Astrocyte of the hippocampus (primary cell): Measurements from ENCODE around the gene ADAMTS18.
A peak's percentile ranks its signal among the peaks of the same experiment; 100 is the strongest.

Experiments used
- DNase-seq: peaks from one replicate; pipeline ENCODE4 v3.0.0; 2011; ENCODE audit warnings: low read depth, low spot score

Gene ADAMTS18

DNA sequence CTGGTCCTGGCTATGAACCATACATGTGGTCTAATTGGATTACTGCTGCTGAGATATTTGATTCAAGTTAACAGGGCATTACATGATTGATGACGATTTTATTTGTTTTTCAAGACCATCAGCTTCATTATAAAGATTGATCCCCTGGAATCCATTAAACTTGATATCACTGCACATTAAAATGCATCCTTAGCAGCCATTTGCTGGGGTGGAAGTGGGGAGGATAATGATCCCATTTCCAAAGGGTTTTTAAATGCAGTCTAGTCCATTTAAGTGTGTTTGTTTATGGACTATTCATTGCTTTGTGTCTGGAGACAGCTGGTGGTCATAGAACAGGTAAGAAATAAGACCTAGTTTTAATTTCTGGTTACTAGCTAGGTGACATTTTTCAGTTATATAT, 40.9 kb downstream of the ADAMTS18 start:
- no peak for DNase-seq

DNA sequence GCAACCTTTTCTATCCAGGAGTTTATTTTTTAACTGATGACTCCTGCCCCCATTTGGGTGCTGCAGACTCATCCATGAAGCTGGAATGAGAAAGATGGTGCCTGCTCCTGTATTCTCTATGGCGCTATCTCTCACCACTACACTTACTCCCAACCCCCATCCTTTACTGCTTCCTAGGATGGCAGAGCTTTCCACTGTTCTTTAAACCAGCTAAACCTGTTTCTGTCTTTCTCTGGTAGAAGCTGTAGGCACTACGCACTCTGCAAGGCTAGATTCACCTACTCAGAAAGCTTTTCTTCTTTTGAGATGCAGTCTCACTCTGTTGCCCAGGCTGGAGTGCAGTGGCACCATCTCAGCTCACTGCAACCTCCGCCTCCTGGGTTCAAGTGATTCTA, 47.0 kb downstream of the ADAMTS18 start:
- no peak for DNase-seq

DNA sequence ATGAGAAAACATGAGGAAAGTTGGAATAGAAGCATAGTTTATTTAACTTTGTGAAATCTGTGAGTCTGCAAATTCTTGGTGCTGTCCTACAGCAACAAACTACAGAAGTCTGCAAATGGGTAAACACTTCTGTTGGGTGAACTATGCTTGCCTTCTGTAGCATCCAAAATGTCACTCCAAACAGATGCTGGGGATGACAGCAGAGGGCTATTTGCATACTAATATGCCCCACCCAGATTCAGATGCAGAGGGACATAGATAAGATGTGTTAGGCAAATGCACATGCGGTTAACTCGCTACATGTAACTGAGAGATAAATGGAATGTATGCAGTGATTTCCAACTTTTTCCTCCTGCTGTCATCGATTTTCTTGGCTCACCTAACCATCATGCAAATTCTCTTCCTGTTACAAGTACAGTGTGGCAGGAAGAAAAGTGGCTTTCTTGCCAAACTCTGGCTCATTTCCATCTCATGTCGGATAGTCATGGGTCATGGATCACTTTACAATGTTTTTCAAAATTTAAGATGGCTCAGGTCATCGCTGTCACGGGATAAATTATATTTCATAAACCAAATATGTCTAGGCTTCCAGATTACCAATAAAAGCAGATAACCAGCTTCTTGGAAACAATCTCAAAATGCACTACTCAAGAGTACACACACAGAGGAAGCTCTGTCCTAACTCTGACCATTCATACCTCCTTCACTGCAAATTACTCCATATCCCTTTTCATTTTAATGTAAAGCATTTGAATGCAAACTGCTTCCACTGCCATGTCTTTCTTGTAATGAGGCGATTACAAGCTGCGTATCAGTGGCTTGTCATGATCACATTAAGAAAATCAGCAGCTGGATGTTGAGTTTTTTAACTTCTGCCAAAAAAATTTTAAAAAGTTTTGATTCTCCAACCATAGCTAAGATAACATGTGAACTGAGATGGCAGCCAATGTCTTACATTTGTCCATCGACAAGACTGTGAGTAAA, 47.7 kb downstream of the ADAMTS18 start:
- no peak for DNase-seq

DNA sequence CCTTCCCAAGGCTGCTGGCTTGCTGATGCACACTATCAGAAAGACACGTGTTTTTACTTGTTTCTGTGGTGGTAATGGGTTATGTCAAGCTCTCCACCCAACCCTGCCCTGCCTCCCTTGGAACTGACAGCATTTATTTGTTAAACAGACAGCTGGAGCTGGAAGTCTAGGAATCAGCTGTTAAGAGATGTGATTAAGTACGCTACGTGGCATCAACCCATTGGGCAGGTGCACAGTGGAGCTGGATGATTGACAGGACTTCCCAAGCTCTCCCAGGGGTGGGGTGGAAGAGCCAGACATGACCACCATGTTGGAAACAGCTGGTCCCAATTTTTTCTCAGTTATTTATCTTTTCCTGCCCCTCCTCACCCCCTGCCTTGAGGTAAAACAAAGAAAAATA, 49.4 kb downstream of the ADAMTS18 start:
- DNase-seq = no peak

DNA sequence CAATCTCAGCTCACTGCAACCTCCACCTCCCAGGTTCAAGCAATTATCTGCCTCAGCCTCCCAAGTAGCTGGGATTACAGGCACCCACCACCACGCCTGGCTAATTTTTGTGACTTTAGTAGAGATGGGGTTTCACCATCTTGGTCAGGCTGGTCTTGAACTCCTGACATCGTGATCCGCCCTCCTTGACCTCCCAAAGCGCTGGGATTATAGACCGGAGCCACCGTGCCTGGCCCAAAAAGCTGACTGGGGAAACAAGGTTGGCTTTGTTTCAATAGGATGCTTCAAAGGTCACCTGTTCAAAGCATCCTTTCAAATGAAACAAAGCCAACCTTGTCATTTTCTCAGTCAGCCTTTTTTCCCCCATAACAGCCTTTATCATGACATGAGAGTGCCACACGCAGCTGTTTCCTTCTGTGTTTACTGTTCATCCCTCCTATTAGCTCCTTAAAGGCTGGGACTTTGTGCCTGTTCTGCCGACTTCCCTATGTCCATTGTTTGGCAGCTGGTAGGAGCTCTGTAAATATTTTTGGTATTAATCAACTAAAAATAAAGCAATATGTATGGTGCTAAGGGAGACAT, 51.1 kb downstream of the ADAMTS18 start:
- DNase-seq = no peak

DNA sequence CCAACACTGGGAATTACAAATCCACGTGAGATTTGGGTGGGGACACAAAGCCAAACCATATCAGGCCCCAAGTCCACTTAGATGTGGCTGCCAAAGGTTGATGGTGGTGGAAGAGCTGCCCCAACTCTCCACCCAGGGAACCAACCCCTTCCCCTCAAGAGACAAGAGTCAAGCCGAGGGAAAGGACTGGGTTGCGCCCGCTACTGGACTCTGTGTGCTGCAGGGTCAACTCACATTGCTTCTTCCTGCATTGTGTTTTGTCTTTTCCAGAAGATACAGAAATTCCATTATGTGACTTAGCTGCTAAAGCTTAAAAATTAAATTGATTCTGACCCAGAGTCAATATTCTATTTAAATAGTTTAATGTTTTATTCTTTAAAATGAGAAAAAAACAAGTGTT, 58.5 kb downstream of the ADAMTS18 start:
- no peak for DNase-seq

DNA sequence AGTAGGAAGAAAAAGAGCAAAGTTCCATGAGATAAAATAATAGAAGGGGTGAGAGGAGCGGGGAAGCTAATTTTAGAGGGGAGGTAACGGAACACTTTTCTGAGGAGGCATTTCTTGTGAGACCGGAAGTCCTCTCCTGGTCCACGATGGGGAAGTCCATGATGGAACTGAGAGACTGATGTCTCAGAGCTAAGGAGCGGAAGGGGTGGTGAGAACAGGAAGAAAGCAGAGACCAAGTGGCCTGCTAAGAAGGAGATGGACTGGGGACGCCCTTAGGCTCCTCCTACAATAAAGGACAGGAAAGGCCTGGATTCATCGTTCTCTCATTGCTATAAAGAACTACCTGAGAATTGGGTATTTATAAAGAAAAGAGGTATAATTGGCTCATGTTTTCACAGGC, 59.4 kb downstream of the ADAMTS18 start:
- DNase-seq = no peak

DNA sequence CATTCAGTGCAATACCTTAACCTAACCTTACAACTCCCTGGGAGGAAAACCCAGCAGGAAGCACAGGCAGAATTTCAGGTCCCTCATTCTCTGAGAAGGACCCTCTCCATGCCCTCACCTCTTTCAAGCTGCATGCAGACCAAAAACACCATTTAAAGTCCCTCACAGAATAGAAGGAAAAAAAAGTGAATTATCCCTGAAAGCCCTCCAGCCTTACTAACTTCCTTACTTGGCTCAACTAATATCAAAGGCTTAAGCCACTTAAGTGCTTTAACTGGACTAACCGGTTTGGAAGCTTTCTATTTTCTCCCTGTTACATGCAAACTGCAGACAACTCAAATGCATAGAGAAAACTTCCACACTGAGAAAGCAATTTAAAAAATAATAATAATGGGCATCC, 60.5 kb downstream of the ADAMTS18 start:
- DNase-seq = no peak

DNA sequence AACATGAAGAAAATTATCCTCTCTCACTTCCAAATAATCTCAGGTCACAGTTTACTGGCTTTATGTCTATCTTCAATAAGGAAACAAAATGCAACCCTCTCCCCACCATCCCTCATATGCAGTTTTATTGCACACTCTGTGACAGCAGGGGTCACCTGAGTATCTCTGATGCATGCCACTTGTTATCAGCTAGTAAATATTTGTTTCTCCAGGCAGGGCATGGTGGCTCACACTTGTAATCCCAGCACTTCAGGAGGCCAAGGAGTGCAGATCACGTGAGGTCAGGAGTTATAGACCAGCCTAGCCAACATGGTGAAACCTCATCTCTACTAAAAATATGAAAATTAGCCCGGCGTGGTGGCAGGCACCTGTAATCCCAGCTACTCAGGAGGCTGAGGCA, 61.1 kb downstream of the ADAMTS18 start:
- no peak for DNase-seq

DNA sequence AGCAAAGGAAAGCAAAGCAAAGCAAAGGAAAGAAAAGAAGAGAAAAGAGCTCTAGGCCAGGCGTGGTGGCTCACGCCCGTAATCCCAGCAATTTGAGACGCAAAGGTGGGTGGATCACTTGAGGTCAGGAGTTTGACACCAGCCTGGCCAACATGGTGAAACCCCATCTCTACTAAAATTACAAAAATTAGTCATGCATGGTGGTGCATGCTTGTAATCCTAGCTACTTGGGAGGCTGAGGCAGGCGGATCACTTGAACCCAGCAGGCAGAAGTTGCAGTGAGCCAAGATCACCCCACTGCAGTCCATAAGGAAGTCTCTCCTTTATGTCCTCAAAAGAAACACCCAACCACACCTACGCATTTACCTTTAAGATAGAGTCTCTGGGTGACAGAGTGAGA, 70.1 kb downstream of the ADAMTS18 start:
- no peak for DNase-seq

DNA sequence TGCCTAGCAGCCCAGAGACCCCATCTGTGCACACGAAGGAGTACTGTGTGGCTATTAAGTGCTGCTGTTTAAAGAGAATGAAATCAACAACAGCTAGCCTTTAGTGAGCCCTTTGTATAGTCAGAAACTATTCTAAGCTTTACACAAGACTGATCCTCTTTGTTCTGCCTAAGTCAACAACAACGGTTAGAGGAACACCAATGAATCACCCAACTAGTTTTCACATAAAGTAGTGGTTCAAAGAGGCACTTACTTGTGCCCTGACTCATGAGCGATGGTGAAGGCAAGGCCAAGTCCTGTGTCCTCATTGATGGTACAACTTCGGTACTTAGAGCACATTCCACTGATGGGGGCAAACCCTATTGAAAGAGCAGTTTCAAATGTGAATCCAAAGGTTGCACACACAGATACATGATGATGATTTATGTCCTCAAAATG, 75.8 kb downstream of the ADAMTS18 start:
- peak; percentile 83 for DNase-seq

DNA sequence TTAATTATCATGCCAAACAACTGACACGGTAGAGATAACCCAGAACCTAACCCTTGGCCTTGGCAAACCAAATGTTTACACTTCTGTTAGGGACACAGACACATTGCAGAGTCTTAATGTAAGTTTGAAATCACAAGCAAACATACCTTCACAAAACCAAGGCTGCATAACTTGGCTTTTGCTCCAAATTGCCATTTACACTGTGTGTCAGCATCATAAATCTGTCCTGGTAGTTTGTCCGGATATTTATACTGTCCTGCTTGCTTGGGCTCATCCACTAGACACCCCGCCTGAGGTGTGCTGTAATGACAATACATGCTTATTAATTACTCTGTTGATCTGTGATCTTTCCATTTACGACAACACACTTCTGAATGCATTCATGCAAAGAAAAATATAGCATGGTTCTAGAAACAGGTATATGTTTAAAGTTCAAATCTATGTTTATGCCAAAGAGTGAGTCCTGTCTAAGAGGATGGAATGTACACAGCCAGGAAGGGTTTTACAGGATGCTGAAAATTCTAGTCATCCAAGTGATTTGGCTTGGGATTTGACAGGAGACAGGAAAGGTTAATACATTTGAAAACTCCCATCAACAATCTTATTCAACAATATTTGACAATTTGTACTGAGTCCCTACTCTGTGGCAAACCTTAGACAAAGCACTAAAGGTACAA, 81.1 kb downstream of the ADAMTS18 start:
- no peak for DNase-seq

DNA sequence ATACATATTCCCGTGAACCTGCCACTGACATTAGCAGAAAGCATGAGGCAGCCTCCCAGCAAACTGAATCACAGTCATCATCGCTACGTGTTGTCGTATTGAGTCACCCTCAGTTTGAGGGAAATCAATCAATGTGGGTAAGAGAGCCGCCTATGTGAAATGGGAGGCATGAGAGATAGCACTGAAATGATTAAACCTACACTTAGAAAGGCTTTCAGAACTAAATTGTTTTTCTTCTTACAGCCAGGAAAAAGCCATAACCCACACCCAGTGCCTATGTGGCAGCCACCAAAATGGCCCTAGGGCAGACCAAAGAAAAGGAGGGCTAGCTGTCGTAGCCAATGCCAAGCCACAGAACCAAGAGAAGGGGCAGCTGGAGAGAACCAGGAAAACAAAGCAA, 90.5 kb downstream of the ADAMTS18 start:
- DNase-seq = peak; percentile 83

DNA sequence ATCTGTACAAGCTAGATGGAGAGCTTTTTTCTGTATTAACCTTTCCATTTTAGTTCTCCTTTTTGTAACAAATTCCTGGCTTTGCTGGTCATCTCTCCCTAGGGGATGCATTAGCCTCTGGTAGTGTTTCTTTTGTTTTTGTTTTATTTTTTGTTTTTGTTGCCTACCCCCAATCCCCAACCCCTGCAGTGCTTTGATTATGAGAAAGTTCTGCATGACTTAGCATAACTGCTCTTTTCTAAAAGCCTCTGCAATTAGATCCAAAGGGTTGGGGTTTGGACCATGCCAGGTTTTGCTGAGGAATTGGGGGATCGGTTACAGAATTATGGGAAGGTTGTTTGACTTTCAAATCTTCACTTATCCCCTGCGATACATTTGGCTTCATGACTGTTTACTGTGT, 98.2 kb downstream of the ADAMTS18 start:
- peak; percentile 74 for DNase-seq

DNA sequence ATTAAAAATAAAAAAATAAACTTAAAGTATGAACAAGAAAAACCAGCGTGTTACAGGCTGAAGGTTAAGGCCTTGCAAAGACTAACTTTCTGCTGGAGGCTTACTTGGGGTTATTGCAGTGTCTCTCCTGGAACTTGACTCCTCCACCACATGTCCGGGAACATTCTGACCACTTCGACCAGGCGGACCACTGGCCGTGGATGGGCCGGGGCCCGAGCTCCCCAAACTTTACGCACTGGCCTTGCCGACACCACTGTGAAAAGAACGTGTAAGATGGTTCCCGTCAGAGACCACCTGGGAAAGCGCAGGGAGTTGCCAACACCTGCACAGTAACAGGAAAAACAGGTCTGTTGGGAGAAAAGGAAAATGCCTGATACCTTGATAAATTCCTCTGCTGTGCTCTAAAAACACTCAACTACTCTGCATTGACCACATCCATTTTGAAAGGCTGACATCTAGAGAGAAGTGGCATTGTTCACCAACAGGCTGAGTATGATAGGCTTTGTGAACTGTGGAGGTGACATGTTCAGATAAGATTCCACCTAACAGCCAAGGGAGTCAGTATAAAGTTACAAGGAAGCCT, 99.1 kb downstream of the ADAMTS18 start:
- peak; percentile 18 for DNase-seq

DNA sequence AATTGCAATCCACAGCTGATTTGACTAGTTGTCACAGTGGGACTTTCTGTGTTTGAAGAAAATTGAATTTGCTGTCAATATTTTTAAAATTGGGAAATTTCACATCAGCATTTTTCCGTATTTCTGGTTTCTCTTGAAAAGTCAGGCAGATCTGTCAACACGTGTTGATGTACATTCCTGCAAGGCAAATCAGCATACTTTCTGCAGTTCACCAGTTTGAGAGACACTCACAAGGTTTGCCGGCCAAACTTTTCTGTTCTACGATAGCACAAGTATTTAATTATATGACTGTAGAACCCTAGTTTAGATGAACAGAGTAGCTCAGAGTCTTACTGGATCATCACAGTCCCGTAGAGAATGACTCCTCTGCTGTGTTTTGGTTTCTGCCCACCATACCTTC, 102.0 kb downstream of the ADAMTS18 start:
- peak; percentile 23 for DNase-seq

DNA sequence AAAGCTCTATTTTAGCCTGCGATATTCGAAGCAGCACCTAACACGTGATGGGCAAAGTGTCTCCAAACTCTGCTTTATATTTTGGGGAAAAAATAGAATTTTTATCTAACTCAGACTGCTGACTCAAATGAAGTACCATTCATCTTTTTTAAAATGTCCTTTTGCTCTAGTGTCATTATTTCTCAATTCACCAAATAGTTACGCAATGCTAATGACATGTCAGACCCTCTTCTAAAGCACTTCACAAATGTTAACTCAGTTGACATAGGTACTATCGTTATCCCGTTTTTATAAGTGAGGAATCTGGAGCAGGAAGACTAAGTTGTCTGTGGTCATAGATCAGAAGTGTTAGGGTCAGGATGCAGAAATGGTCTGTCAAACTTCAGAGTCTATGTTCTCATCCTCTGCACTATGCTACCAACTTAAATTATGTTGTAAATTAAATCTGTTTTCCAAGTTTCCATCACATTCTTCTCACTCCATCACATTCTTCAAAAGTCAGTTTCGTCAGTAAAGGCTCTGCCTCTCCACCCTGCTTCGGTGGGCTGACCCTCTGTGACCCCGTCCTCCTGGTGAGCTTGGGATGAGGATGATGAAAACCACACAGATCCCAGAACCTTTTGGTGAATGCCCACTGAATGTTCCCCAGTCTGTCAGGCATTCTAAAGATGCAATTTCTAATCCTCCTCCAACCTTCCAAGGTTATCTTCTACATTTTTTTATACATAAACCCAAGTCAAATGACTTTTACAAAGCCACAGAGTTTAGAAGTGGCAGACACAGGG, 102.8 kb downstream of the ADAMTS18 start:
- no peak for DNase-seq

DNA sequence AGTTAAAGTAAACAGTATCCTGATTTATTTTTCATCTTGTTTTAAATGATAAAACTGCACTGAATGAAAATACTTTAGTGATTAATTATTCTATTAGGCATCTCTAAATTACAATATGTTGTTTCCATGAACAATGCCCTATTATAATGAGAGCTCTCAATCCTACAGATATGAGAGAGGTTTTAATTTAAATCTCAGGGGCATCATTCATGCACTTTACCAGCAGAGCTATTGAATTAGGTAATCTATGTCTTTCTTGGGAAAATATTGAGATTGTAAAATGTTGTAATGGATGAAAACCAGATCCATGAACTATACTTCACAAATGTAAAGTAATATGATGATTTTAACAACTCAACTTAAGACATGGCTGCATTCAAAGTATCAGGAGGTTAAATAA, 103.8 kb downstream of the ADAMTS18 start:
- DNase-seq = no peak

DNA sequence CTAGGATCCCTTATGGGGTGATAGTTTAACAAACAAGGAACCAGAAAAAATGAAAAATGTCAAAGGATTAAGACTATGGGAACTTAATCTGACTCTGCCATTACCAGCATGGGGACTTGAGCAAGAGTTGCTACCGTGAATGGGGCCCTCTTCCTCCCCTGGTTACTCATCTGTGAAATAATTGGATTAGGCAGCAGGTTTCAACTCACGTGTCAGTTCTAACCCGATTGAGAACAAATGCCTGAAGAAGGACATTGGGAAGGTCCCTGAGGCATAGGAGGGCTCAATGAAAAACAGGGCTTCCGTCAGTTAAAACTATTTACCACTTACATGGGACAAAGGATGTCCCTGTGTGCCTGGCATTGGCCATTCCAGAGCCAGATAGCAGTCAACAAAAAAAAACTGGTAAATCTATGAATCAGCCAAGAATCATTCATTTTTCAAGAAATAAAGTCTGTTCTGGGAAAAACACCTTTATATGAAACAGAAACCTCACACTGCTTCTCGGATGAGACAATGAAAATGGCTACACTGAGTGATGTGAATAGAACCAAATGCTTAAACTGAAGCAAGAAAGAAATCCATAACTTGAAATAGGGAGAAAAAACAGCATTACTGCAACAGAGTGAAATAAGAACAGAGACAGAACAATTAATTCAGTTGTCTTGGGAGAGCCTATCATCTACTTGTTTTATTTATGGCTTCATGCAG, 104.3 kb downstream of the ADAMTS18 start:
- no peak for DNase-seq

DNA sequence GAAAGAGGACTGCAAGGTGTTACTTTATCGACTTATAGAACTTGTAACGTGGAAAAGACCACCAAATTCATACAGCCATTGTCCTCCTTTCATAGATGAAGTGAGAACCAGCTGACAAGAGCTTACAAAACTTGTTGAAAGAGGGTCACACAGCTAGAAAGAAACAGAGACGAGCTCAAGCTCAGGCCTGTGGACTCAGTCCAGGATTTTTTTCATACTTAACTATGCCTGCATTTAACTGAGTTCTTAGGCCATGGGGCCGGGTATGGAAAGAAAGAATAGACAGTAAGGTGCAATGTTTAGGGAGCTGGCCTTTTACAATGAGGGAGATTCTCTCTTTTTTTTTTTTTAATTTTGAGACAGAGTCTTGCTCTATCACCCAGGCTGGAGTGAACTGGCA, 106.1 kb downstream of the ADAMTS18 start:
- no peak for DNase-seq

DNA sequence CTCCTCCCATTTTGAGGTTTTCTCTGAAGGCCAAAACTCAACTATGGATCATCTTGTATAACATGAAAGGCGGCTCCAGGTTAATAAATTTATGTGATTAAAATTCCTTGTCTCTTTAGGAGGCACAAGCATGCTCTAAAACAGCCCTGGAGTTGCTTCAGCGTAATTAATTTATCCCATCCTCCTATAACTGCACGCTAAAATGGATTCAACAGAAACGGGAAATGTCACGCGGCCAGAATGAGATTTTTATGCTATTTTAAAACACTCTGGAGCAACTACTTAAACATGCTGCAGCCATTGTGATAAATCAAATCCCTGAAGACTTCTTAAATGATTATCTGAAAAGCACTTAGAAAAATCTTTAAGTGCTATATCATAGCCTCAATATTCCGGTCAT, 106.6 kb downstream of the ADAMTS18 start:
- no peak for DNase-seq
